Middle frontal gyrus (tissue), 1 donor: ENCODE results near the gene TNFRSF4.

Source experiments
- DNase-seq: peaks from one replicate; pipeline ENCODE4 v3.0.0-alpha.2; 2015; ENCODE audit warnings: low spot score; ENCODE audit errors: extremely low spot score

TNFRSF4 gene

DNA sequence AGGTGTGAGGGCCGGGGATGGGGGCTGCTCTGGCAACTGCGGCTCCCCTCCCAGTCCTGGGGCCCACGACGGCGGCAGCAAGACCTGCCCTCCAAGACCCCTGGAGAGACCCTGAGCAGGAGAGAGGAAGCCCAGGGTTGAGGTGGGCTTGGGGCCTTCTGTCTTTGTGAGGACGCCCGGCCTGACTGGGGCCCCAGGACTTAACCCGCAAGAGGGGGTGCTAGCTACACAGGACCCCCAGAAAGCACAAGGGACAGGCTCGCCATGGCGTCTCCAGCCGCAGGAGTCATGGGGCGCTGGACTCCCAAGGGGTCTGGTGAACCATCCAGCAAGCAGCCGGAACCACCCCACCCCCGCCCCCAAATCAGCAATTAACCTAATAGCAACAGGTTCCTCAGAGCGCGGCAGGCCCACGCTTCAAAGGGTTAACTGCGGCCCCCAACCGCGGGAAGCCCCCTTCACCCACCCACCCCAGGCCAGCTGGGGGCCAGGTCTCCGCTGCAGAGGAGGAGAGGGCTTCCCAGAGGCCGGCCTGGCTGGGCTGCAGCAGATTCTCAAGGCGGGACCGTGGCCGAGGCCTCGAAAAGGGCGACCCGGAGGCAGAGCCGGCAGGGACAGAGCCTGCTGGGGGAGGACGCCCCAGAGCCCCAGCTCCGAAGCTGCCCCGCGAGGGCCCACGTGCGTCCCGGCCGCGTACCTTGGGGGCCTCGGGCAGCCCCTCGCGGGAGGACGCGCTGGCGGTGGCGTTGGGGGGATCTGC is 32.0 kb upstream of the TNFRSF4 start:
- DNase-seq = no peak

DNA sequence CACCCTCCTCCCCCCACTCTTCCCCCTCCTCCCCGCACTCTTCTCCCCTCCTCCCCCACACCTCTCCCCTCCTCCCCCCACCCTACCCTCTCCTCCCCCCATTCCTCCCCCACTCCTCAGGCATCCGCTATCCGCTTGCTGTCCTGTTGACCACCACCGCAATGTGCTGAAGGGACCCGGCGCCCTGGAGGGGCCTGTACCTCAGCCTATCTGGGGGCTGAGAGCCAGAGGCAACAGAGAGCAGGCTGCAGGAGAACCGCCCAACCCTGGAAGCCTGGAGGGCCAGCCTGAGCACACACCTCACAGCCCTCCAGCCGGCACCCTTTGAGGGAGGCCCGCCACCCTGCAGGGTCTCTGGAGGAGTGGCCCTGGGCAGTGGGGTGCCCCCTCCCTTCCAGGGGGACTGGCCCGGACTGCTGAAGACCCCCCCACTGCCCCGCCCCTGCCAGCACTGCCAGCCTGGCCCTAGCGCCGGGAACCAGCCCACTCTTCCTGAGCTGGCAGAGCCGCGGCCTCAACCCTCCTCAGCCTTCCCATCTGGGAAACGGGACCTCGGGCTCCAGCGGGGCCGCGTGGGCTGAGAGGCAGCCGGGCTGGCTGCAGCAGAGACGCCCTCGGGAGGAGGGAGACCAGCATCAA is 31.3 kb upstream of the TNFRSF4 start:
- no peak for DNase-seq

DNA sequence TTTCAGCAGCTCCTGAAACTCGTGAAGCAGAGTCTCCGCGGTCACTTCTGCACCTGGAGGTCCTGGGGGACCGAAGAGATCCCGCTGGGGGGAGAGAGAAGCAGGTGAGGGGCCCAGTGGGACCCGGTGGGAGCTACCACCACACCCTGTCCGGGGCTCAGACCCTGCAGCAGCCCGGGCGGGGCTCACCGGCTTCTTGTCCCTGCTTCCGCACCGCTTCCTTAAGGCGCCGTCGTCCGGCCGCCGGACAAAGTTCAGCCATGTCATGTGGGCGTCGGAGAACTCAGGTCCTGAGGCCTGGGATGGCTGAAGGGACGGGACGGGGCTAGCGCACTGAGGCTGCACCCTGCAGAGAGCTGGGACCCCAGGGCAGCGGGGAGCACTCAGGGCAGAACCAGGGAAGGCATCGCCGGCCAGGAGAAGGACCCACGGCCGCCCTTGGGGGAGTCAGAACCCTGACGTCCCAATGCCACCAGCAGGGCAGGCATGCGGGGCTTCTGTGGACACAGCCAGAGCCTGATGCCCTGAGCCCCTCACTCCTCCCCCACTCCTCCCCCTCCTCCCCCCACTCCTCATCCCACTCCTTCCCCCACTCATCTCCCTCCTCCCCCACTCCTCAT is 30.3 kb upstream of the TNFRSF4 start:
- DNase-seq = no peak

DNA sequence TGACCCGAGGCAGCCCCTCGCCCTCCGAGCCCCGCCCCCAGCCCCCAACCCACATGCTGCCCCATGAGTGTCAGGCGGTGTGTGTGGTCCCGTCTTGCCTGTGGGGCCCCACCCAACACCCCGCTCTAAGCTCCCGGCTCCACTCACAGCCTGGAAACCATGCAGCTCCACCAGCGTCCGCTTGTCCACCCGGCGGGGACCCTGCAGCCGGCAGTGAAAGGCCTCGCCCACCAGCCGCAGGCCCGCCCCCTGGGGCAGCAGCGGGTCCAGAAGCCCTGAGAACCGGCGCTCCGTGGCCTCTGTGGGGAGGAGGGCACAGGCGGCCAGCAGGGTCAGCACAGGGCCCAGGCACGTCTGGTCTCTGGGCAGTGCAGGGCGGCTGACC is 29.8 kb upstream of the TNFRSF4 start:
- no peak for DNase-seq

DNA sequence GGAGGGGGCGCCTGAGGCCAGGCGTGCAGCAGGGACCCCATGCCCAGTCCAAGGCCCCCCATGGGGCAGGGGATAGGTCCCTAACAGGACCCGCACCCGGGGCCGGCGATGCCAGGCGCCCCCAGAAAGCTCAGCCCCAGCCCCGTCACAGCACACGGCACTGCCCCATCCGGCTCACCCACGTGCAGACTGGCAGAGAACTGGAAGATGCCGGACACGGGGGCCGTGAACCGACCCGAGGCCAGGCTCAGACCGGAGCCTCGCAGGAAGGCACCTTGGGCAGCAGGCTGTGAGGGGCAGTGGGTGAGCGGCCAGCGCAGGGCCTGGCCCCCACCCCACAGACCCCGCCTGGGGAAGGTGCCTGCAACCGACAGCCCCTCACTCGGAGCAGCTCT is 29.3 kb upstream of the TNFRSF4 start:
- no peak for DNase-seq

DNA sequence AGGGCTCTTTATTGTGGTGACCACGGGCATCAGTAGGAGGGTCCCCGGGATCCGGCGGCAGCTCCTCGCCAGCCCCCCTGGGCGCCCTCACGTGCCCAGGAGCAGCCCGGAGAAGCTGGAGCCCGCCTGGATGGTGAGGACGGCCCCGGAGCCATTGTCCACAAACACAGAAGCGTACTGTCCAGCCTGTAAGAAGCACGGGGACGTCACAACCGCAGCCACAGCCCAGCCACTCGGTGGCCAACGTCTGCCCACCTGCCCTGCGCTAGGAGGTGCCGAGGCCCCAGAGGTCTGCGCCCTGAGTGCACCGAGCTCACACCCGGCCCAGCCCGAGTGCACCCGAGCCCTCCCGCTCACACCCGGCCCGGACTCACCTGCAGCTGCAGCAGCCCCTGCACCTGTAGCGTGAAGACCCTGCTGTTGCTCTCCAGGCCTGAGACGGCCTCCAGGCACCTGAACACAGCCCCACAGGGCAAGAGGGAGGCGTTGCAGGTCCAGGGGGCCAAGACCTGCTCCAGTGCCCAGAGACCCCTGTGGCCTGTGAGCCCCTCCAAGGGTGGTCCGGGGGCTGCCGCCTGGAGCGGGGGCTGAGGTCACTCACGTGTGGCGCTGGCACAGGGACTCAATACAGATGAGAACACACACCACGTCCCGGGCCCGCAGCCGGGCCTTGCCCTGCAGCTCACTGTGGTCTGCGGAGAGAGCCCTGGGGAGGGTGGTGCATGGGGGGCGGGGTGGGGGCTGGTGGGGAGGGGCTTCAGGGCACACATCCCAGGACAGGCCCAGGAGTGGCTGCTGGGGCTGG is 28.7 kb upstream of the TNFRSF4 start:
- no peak for DNase-seq

DNA sequence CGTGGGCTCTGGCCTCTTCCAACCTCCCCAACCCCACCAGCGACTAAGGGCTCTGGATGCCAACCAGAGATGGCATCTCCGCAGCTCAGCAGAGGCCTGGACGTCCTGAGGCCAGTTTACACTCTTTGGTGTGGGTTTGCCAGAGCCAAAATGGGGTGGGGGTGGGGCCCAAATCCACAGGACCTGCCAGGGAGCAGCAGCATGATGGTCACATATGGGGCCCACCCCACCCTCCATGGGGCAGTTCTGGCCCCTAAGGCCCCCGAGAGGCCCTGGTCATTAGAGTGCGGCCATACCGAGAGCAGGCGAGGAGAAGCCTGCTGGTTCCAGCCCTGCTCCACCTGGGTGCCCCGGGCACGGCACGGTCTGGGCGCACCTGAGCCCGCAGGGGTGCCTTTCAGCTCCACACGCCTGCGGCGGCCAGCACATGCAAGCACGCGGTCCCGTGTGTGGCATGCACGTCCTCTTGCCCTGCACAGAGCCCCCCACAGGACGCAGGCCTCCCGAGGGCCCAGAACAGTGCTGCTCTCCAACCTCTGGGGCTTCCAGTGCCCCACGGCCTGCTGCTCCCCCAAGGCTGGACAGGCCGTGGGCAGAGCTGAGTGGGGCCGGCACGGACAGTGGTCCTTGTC is 27.8 kb upstream of the TNFRSF4 start:
- DNase-seq = no peak

DNA sequence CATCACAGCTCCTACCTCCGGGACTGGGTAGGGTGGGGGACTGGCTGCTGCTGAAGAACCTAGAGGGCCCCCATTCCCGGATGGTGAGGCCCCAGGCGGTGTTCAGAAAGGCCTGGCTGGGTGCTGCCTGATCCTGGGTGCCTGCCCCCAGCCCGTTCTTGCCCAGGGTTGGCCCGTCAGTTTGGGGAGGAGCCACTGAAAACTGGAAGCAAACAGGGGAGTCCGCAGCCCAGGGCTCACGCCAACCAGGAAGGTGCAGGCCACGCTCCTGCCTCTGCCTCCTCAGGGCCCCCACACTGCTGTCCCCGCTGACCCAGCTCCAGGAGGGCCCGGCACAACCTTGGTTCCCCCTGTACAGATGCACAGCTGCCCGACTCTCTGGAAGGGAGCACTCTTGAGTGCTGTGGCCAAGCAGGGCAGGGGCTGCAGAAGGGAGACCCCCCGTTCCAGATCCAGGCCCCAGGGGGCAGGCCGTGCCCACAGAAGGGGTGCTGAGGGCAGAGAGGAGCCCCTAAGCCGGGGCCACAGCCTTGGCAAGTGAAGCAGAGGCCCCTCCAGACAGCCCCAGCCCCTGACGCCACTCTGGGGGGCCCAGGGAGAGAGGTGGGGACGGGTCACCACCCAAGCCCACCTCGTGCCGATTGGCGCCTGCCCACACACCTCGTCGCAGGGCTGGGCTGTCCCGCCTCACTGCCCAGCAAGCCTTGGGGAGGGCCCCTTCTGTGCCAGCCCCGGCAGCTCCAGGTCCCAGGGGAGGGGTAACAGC is 27.1 kb upstream of the TNFRSF4 start:
- no peak for DNase-seq

DNA sequence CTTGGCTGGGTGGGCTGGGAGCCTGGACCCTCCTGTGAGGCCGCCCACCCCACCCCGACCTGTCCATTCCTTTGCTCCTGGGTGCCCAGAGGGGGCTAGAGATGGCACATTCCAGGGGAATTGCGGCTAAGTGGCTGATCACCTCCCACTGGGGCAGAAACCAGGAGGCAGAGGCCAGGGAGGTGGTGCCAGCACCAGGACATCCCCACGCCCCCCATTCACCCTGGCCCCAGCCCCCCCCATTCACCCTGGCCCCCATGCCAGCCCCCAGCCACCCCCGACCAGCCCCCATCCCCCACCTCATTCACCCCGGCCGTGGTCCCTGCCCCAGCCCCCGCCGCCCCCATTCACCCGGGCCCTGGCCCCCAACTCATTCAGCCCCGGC is 26.4 kb upstream of the TNFRSF4 start:
- no peak for DNase-seq

DNA sequence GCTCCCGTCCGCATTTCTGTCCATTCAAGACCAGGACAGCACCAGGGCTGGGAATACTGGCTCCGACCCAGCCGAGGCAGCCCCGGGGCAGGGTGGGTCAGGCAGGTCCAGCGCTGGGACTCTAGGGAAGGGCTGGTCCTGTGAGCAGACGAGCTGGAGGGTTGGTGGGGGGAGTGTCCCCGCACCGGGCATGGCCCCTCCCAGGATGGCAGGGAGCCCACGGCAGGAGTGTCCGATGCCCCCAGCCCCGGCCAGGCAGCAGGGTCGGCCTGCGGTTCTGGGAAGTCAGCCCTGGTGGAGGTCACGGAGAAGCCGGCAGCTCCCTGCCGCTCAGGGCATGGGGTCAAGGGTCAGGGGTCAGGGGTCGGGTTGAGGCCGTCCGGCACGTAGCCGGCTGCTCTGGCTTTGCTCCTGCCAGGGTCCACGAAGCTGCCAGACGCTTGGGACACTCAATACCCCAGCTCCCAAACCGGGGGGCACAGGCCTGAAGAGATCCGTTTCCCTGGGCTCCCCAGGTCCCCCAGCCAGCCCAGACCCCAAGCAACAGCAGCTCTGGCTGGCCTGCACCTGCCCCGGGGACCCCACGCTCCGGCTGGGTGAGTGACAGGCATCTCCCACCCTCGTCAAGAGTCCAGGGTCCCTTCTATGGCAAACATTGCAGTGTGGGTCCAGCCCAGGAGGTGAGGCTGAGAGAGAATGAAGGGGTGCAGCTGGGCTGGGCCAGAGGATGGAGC is 25.8 kb upstream of the TNFRSF4 start:
- DNase-seq = no peak

DNA sequence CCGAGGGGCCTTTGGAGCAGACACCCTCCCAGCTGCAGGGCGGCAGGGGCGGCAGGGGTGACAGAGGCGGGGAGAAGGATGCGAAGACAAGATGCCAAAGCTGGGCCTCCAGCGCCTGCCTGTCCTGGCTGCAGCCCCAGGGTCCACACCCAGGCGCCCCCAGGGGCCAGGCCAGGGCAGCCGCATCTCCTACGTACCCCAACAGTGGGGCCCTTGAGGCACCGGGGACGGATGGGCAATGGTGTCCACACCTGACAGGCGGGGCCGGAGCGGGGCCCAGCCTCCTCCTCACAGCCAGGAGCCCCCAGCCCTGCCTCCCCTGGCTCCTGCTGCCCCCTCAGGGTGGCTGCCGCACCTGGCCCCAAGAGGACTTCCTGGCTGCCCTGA is 25.3 kb upstream of the TNFRSF4 start:
- DNase-seq = no peak

DNA sequence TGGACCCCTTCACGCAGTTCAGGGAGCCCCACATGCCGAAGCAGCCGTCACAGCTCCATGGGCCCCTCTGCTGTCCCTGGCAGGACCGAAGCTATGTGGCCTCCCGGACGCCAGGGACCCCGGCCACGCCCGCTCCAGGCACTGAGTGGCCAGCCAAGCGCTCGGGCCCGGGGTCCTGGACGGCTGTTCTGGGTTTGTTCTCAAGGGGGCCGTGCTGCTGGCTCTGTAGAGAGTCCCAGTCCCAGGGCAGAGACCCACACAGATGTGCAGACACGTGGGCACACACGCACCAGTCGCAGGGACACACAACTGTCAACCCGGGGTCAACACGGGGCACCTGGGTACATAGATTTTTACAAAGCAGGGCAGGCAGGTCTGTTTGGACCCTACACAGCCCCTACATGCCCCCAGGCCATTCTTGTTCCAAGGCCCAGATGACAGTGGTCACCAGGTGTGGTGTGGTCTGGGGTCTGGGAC is 24.8 kb upstream of the TNFRSF4 start:
- DNase-seq = no peak

DNA sequence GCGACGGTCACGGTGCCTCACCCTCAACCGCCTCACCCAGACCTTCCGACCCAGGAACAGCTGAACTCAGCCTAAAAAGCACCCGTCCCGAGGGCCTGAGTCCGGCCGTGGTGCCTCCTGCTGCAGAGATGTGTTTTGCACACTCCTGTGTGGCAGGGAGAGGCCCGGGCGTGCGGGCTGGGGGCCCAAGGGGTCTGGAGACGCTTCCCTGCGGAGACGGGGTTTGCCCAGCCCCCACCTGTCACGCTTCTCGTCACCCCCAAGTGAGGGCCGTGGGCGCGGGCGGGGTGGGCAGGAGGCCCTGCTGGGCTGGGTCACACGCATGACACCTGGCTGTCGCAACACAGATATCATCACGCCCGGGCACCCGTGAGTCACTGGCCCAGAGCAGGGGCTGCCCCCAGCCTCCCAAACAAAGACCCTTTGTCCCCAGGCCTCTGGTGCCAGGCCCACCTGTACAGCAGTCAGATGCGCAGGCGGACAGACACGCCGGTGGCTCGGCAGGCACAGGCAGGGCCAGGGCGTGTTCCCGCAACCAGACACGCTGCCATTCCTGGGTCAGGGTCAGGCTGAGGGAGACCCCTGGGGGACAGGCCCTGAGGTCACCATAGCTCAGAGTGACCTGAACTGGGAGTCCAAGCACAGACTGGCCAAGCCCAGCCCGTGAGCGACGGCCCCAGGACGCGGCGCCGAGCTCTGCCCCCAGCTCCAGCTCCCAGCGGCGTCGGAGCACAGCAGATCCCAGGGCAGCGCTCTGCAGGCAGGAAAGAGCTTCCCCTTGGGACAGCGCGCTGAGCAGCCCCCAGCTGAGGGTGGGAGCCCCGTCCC is 24.1 kb upstream of the TNFRSF4 start:
- no peak for DNase-seq

DNA sequence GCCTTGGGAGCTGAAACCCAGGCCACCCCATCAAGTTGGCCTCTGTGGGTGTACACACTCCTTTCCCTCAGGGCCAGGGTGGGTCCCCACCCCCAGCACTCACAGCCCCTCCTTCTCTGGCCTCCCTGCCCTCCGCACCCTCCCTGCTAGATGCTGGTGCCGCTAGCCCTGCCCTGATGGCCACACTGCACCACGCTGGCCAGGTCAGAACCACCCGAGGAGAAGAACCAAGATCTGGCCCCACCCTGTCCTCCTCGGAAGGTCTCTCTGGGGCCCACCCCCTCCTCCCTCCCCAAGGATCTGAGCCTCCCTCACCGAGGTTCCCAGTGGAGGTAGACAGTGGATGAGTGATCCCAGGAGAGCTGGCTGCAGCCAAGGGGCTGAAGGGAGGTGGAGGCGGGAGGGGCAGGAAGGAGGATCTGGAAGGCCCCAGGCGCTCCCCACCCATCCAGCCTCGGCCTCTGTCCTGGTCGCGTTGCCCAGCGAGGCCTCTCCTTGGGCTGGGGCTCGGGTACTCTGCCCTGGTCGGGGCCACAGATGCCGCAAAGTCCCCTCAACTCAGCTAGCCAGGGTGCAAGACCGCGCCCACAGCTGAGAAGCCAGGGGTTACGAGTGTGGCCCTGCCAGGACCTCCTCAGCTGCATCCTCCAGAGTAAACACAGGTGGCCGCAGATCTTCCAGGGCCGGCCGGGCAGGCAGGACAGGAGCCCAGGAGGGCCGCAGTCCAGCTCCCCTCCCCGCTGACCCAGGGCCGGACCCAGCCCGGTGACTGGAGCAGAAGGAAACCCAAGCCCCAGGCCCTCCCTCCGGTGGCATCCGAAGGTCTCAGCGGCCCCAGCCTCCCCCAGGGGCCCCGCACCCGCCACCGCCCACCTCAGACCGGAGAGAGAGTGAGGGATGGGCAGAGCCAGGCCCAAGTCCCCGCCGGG is 23.3 kb upstream of the TNFRSF4 start:
- DNase-seq = no peak

DNA sequence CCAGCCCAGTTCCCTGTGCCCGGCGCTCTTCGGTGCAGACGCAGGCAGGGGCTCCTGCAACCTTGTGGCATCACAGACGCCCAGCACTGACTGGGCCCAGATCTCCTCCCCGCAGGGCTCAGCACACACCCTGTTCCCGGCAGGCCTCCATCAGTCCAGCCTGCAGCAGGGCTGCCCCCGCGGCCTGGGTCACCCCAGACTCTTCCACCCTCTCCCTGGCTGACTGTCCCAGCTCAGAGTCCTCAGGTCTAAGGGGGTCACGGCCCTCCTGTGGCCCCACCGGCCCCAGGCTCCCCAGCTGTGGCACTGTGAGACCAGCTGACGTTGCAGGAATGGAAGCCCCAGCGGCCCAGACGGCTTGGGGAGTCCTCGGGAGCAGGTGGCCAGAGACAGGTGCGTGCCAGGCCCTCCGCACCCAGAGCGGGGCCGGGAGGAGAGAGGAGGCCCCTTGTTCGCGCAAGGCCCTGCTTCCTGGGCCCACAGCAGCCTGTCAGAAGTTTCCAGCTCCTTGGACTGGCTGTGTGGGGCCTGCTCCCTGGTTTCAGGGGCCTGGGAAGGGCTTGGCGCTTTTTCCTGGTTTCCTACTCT is 22.3 kb upstream of the TNFRSF4 start:
- DNase-seq = no peak

DNA sequence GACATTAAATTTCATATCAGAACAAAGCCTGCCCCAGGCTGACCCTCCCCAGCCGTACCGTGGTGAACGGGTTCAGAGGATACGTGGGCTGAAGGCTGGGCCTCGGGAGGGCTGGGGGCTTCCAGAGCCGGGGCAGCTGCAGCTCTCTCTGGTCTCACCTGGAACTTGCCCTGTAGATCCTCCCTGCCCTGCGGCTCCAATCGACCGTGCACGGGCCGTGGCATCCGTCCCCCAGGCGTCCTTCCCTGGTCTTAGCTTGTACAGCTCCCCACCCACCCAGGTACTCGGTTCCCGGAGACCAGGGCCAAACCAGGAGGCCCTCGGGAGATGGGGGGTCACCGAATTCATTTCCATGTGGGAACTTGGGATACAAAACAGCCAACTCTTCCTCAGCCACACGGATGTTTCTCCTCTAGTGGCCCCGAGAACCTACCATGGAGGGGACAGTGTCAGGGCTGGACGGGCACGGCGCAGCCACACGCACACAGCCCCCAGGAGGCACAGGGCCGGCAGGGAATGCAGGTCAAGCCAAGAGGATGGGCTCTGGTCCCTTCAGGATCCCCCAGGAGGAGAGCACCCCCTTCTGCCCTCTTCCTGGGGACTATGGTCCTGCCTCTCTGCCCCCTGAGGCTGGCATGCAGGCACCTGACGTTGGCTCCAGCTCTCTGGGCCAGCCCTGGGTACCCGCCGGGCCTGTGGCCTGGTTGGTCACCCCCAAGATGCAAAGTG is 21.2 kb upstream of the TNFRSF4 start:
- DNase-seq = no peak
